ENCODE data around the gene SELENOF. TPM values are rescaled to one million over a fixed set of nuclear protein-coding genes. Genes with fewer than 3 reads are reported as not detected.

The SELENOF gene
- 152 TPM for total RNA-seq

- ATAC-seq, result peak; percentile 98
- intact Hi-C loops (cut with DNase I), result no loop called here
- DNase-seq (ENCODE audit: low spot score), result peak; percentile 99
Measured at GRCh38 chr1:86913896-86914600, at the start of gene SELENOF. TSS of gene SELENOF (minus strand) at chr1:86914126. CDS start at chr1:86914111, 15 bp downstream.

- no peak for DNase-seq (ENCODE audit: low spot score)
- intact Hi-C loops (cut with DNase I), result loop anchor here (10.0 kb wide), 1 partner anchor 126 kb away; no protein-coding TSS in a partner anchor
- ATAC-seq, result no peak
Measured at GRCh38 chr1:86960548-86960947, 46.6 kb upstream of the SELENOF start.

GRCh38 chr1:86957221-86957620, 43.3 kb upstream of the SELENOF start:
- no peak for ATAC-seq
- no peak for DNase-seq (ENCODE audit: low spot score)
- intact Hi-C loops (cut with DNase I), result no loop called here

GRCh38 chr1:86956221-86956620, 42.3 kb upstream of the SELENOF start:
- DNase-seq (ENCODE audit: low spot score) (no peak), ATAC-seq (no peak)
- intact Hi-C loops (cut with DNase I), result no loop called here

- DNase-seq (ENCODE audit: low spot score) (no peak), ATAC-seq (no peak)
Measured at GRCh38 chr1:86955678-86956077, 41.8 kb upstream of the SELENOF start.

GRCh38 chr1:86953167-86953566, 39.2 kb upstream of the SELENOF start:
- intact Hi-C loops (cut with DNase I), result no loop called here
- no peak for ATAC-seq
- DNase-seq (ENCODE audit: low spot score), result no peak

More at GRCh38 chr1:86955678-86956077, 41.8 kb upstream of the SELENOF start:
- intact Hi-C loops (cut with DNase I), result no loop called here

- intact Hi-C loops (cut with DNase I), result no loop called here
- DNase-seq (ENCODE audit: low spot score) (no peak), ATAC-seq (no peak)
Measured at GRCh38 chr1:86951430-86951829, 37.5 kb upstream of the SELENOF start.

GRCh38 chr1:86950712-86951419, 36.9 kb upstream of the SELENOF start:
- intact Hi-C loops (cut with DNase I), result no loop called here
- DNase-seq (ENCODE audit: low spot score) (no peak), ATAC-seq (no peak)

- intact Hi-C loops (cut with DNase I), result no loop called here
- DNase-seq (ENCODE audit: low spot score) (no peak), ATAC-seq (peak; percentile 62)
Measured at GRCh38 chr1:86948212-86948611, 34.3 kb upstream of the SELENOF start.

GRCh38 chr1:86942743-86943142, 28.8 kb upstream of the SELENOF start:
- ATAC-seq (no peak), DNase-seq (ENCODE audit: low spot score) (no peak)
- intact Hi-C loops (cut with DNase I), result no loop called here

GRCh38 chr1:86942042-86942441, 28.1 kb upstream of the SELENOF start:
- DNase-seq (ENCODE audit: low spot score) (no peak), ATAC-seq (no peak)
- intact Hi-C loops (cut with DNase I), result no loop called here

- intact Hi-C loops (cut with DNase I), result no loop called here
- ATAC-seq (no peak), DNase-seq (ENCODE audit: low spot score) (no peak)
Measured at GRCh38 chr1:86940599-86940998, 26.7 kb upstream of the SELENOF start.

GRCh38 chr1:86939406-86939805, 25.5 kb upstream of the SELENOF start:
- intact Hi-C loops (cut with DNase I), result no loop called here
- DNase-seq (ENCODE audit: low spot score) (no peak), ATAC-seq (no peak)

GRCh38 chr1:86938855-86939254, 24.9 kb upstream of the SELENOF start:
- no peak for ATAC-seq
- intact Hi-C loops (cut with DNase I), result no loop called here

GRCh38 chr1:86938450-86938849, 24.5 kb upstream of the SELENOF start:
- ATAC-seq, result no peak
- intact Hi-C loops (cut with DNase I), result no loop called here

More at GRCh38 chr1:86938855-86939254, 24.9 kb upstream of the SELENOF start:
- no peak for DNase-seq (ENCODE audit: low spot score)

GRCh38 chr1:86933562-86934377, 19.8 kb upstream of the SELENOF start:
- intact Hi-C loops (cut with DNase I), result no loop called here
- ATAC-seq, result no peak
- DNase-seq (ENCODE audit: low spot score), result no peak

More at GRCh38 chr1:86938450-86938849, 24.5 kb upstream of the SELENOF start:
- DNase-seq (ENCODE audit: low spot score), result no peak

- DNase-seq (ENCODE audit: low spot score) (no peak), ATAC-seq (no peak)
- intact Hi-C loops (cut with DNase I), result no loop called here
Measured at GRCh38 chr1:86933051-86933450, 19.1 kb upstream of the SELENOF start.

GRCh38 chr1:86928819-86929218, 14.9 kb upstream of the SELENOF start:
- intact Hi-C loops (cut with DNase I), result no loop called here
- no peak for DNase-seq (ENCODE audit: low spot score)
- no peak for ATAC-seq

GRCh38 chr1:86926883-86927282, 13.0 kb upstream of the SELENOF start:
- DNase-seq (ENCODE audit: low spot score) (no peak), ATAC-seq (no peak)
- intact Hi-C loops (cut with DNase I), result no loop called here

GRCh38 chr1:86925742-86926141, 11.8 kb upstream of the SELENOF start:
- ATAC-seq (no peak), DNase-seq (ENCODE audit: low spot score) (no peak)
- intact Hi-C loops (cut with DNase I), result no loop called here
